Gastroesophageal sphincter (tissue), 3 donors: ENCODE data around the gene CFAP77.

Experiments used
- CTCF ChIP-seq, 4 experiments: fragments of 200-600 bp in 2 of 4; fragments of 450-650 bp in 2 of 4; sonication (generic) in 1 of 4; IDR thresholded peaks; one replicate each; pipeline ENCODE4 v1.5.1; 2017 to 2019; ENCODE audit warnings: antibody characterized with exemption in 4 of 4, mild to moderate bottlenecking in 2 of 4, moderate library complexity in 2 of 4
- EP300 ChIP-seq: sonication (generic); formaldehyde crosslinking; IDR thresholded peaks from one replicate; pipeline ENCODE4 v1.6.1; 2017; ENCODE audit warnings: antibody characterized with exemption, mild to moderate bottlenecking
- POLR2AphosphoS5 ChIP-seq: sonication (generic); formaldehyde crosslinking; IDR thresholded peaks from one replicate; pipeline ENCODE4 v1.6.1; 2017; ENCODE audit warnings: antibody characterized with exemption

- TF ChIP-seq CTCF (IDR thresholded peaks at IDR 0.05) (no peak), EP300 (no peak), POLR2AphosphoS5 (no peak)
These were observed 34.1 kb downstream of the CFAP77 start for GRCh38 chr9:132443951-132444607.
